Cardiac fibroblast (primary cell): ENCODE measurements around the gene ALK.

Experiments used
- DNase-seq, 2 donors: peaks; one replicate each; pipeline versions ENCODE4 v3.0.0 to v3.0.0-alpha.2; 2010; ENCODE audit warnings: low read depth in 2 of 2
- H3K4me3 ChIP-seq, 2 donors: replicated peaks in 1 of 2; 1 replicate in 1 of 2; 2 replicates in 1 of 2; pipeline ENCODE4 v1.5.1; 2011; ENCODE audit warnings: low read depth in 2 of 2, low read length in 2 of 2, mild to moderate bottlenecking in 2 of 2, moderate library complexity in 1 of 2
- TF ChIP-seq, protein P1 (sequence below): IDR thresholded peaks from one replicate; pipeline ENCODE4 v1.5.1; 2011; ENCODE audit warnings: low read depth, mild to moderate bottlenecking, low read length, inconsistent platforms

ALK gene

DNA sequence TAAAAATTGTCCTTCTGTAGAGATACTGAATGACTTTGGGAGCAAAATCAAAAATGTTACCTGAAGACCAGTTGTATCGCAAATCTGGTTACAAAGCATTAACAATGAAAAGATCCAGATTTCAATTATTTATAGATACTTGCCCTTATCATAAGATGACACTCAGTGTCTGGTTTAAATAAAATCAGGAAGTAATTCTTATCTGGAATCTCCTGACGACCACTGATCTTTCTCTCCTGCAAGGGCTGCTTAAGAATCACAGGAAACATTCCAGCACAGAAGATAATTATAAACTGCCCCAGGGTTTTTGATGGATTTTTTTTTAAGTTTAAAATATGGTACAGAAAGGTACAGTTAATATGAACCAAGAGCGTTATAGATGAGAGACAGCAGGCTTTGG is 205.7 kb downstream of the ALK start:
- no peak overlapping the region for H3K4me3 ChIP-seq
- DNase-seq, result no peak
- TF ChIP-seq, protein P1, sequence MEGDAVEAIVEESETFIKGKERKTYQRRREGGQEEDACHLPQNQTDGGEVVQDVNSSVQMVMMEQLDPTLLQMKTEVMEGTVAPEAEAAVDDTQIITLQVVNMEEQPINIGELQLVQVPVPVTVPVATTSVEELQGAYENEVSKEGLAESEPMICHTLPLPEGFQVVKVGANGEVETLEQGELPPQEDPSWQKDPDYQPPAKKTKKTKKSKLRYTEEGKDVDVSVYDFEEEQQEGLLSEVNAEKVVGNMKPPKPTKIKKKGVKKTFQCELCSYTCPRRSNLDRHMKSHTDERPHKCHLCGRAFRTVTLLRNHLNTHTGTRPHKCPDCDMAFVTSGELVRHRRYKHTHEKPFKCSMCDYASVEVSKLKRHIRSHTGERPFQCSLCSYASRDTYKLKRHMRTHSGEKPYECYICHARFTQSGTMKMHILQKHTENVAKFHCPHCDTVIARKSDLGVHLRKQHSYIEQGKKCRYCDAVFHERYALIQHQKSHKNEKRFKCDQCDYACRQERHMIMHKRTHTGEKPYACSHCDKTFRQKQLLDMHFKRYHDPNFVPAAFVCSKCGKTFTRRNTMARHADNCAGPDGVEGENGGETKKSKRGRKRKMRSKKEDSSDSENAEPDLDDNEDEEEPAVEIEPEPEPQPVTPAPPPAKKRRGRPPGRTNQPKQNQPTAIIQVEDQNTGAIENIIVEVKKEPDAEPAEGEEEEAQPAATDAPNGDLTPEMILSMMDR, result no peak

- no peak overlapping the region for H3K4me3 ChIP-seq
- DNase-seq, result no peak
- TF ChIP-seq, protein P1, result no peak
Observed at GRCh38 chr2:29714333-29714732, 207.1 kb downstream of the ALK start.

GRCh38 chr2:29706171-29706720 is 215.1 kb downstream of the ALK start:
- TF ChIP-seq, protein P1, result no peak
- no peak for DNase-seq
- H3K4me3 ChIP-seq, result no peak overlapping the region

GRCh38 chr2:29705616-29706015 is 215.8 kb downstream of the ALK start:
- no peak overlapping the region for H3K4me3 ChIP-seq
- TF ChIP-seq, protein P1, result no peak
- DNase-seq, result no peak

DNA sequence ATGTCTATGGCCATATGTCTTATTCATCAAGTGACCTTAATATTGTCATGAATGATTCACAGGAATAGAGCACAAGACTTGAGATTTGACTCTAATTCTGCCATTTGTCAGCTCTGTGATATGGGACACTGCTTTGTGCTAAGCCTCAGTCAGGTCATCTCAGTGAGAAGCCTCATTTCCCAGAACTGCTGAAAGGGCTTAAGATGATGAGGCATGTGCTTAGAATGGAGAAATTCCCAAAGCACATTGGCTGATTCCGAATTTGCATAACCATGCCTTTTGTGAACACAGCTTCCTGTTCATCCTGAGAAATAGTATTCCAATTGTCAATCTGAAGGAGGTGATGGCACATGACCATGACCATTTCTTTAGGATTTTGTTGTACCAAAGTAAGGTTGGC is 218.1 kb downstream of the ALK start:
- no peak overlapping the region for H3K4me3 ChIP-seq
- TF ChIP-seq, protein P1, result no peak
- no peak for DNase-seq

DNA sequence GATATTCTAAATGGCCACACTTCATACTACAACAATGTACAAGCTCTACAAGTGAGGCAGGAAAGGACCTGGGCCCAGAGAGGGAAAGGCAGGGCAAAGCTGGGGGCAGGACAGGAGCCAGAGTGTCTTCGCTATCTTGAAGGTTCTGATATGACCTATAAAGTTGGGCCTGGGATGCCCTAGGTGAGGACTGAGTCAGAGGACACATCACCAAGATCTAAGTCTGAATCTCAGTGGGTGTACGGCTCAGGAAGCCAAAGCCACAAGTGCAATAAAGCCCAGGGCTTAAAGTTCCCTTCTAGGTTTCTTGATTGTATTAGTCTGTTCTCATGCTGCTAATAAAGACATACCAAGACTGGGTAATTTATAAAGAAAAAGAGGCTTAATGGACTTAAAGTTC is 219.1 kb downstream of the ALK start:
- DNase-seq, result no peak
- no peak overlapping the region for H3K4me3 ChIP-seq
- TF ChIP-seq, protein P1, result no peak

DNA sequence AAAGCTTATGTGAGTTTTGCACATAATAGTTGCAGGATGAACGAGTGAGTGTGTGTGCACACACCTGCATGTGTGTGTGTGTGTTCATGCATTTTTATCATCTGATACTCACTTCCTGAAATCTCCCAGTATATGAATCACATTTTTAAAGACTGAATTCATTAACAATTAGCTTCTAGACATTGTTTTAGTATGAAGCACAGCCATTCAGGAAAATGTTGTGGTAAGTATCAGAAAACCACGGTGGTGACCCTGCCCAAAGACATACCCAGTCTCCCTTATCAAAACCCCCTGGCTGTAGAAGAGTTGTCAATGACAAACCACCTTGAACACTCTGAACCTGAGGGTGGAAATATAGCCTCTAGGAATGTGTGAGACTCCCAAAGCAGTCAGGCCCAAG is 220.8 kb downstream of the ALK start:
- DNase-seq, result peak in 1 of 2 donors; percentile 45
- H3K4me3 ChIP-seq, result no peak overlapping the region
- TF ChIP-seq, protein P1, result no peak
